Vagina (tissue), 2 donors: ENCODE measurements around the gene ZCCHC9. TPM values are rescaled to one million over a fixed set of nuclear protein-coding genes. Genes with fewer than 3 reads are reported as not detected.

Experiments used
- DNase-seq, 2 donors: peaks; one replicate each; pipeline ENCODE4 v3.0.0-alpha.2; 2017; ENCODE audit errors: extremely low spot score in 2 of 2
- H3K27ac ChIP-seq: fragments of 200-600 bp; sonication (generic); one replicate; pipeline ENCODE4 v1.5.1; 2019
- H3K27me3 ChIP-seq: fragments of 200-600 bp; sonication (generic); one replicate; pipeline ENCODE4 v1.5.1; 2019
- H3K36me3 ChIP-seq, 2 donors: fragments of 200-600 bp; sonication (generic); one replicate each; pipeline ENCODE4 v1.5.1; 2017 to 2019
- H3K4me1 ChIP-seq: fragments of 200-600 bp; sonication (generic); one replicate; pipeline ENCODE4 v1.5.1; 2019
- H3K4me3 ChIP-seq, 2 donors: fragments of 200-600 bp; sonication (generic); 1 replicate in 1 of 2; 2 replicates in 1 of 2; pipeline ENCODE4 v1.5.1; 2016 to 2019
- H3K9me3 ChIP-seq: fragments of 200-600 bp; sonication (generic); one replicate; pipeline ENCODE4 v1.5.1; 2019
- CTCF ChIP-seq, 3 experiments: fragments of 450-650 bp in 2 of 3; fragments of 200-600 bp in 1 of 3; sonication (generic) in 1 of 3; IDR thresholded peaks; one replicate each; pipeline ENCODE4 v1.5.1; 2017 to 2019; ENCODE audit warnings: antibody characterized with exemption in 3 of 3, mild to moderate bottlenecking in 2 of 3, moderate library complexity in 2 of 3
- POLR2A ChIP-seq, 2 donors: fragments of 450-650 bp; IDR thresholded peaks; one replicate each; pipeline ENCODE4 v1.6.1; 2017; ENCODE audit warnings: antibody characterized with exemption in 2 of 2, mild to moderate bottlenecking in 2 of 2, moderate library complexity in 2 of 2
- POLR2AphosphoS5 ChIP-seq, 2 donors: sonication (generic); formaldehyde crosslinking; IDR thresholded peaks; one replicate each; pipeline ENCODE4 v1.9.0; 2017; ENCODE audit warnings: antibody characterized with exemption in 2 of 2, mild to moderate bottlenecking in 2 of 2, low read depth in 1 of 2; ENCODE audit not compliant: insufficient read depth in 1 of 2
- intact Hi-C: fragments of 100-400 bp; cut with DNase I; formaldehyde crosslinking; loops from one replicate; pipeline ENCODE4 v1.15.1; 2023
- total RNA-seq: library from RNA; depleted of rRNA; stranded (reverse); fragments of >200 nt; gene quantifications from one replicate; pipeline ENCODE4 v1.2.3, GENCODE V29; 2016

Gene ZCCHC9
- total RNA-seq, 1 donor from 2014 or later: 16.7 TPM

DNA sequence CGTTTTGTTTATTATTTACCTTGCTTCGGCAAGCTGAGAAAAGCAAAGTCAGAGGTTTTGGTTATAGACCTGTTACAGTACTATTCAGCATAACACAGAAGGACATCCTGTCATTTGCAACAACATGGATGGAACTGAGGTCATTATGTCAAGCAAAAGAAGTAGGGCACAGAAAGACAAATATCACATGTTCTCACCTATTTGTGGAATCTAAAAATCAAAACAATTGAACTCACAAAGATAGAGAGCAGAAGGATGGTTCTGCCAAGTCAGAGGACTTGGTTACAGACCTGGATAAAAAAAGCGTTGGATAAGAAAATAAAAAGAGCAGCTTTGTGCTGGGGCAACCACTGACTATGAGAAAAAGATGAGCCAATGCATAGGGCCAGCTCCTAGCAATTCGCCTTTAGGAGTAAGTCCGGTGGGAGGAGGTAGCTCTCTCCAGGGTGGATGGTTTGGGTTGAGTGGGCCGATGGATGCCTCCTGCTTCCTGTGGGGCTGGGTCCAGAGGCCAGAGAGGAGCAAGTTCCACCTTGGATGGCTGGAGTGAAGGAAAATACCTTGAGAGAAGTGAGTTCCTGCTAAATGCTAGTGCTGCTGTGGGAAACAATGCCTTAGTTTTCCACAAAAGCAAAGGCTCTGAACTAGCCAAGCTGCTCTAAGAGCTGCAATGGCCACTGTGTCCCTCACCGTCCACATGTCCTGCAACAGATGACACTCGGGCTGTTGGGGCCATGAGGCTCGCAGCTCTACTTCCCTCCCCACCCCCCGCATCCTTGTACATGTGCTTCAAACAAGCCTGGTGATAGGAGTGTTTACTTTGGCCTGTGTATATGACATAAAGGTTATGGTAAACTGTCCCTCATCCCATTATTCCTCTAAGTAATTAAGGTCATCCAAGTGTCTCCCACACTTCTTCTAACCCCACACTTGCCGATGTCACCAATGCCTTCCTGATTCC, 54.2 kb downstream of the ZCCHC9 start:
- DNase-seq: no peak
- H3K36me3 ChIP-seq: no peaks in the 10 kb centered on the region
- H3K4me1 ChIP-seq: no peaks in the 10 kb centered on the region
- H3K9me3 ChIP-seq: no peaks in the 10 kb centered on the region
- no peaks in the 10 kb centered on the region for H3K27me3 ChIP-seq
- no peak overlapping the region for H3K27ac ChIP-seq
- H3K4me3 ChIP-seq: no peak overlapping the region
- TF ChIP-seq POLR2A (IDR thresholded peaks at IDR 0.05): no peak
- TF ChIP-seq CTCF (IDR thresholded peaks at IDR 0.05): no peak
- intact Hi-C loops: no loop called here

GRCh38 chr5:81359108-81359507, 57.7 kb downstream of the ZCCHC9 start:
- no peaks in the 10 kb centered on the region for H3K9me3 ChIP-seq
- intact Hi-C loops: no loop called here

DNA sequence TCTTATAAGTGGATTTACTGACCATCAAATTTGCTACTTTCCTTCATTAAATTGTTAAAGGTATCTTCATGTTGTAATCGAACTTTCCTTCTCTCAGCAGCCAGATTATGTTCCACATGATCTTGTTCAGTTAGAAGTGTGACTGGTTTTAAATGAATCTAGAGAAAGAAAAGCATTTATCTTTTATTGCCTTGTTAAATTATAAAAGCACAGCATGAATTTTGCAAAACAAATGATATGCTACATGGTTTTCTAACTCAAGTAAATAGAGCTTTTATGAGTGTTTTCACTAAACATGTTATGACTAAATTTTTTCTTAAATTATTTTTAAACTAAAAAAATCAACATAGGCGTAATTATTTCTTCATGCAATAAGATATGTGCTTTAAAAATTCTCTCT, 58.5 kb downstream of the ZCCHC9 start:
- DNase-seq: no peak
- H3K27me3 ChIP-seq: no peaks in the 10 kb centered on the region
- intact Hi-C loops: no loop called here
- no peaks in the 10 kb centered on the region for H3K4me1 ChIP-seq
- no peak overlapping the region for H3K27ac ChIP-seq
- H3K4me3 ChIP-seq: no peak overlapping the region
- no peaks in the 10 kb centered on the region for H3K36me3 ChIP-seq
- no peak for TF ChIP-seq CTCF (IDR thresholded peaks at IDR 0.05)
- no peak for TF ChIP-seq POLR2AphosphoS5 (IDR thresholded peaks at IDR 0.05; ENCODE audit: insufficient read depth in 1 of 2, low read depth in 1 of 2)
- TF ChIP-seq POLR2A (IDR thresholded peaks at IDR 0.05): no peak
- no peaks in the 10 kb centered on the region for H3K9me3 ChIP-seq

More at GRCh38 chr5:81359108-81359507, 57.7 kb downstream of the ZCCHC9 start:
- Histone ChIP-seq H3K36me3 (no peaks in the 10 kb centered on the region), H3K27ac (no peak overlapping the region), H3K4me1 (no peaks in the 10 kb centered on the region), H3K4me3 (no peak overlapping the region), H3K27me3 (no peaks in the 10 kb centered on the region)
- DNase-seq: no peak
- TF ChIP-seq POLR2A (IDR thresholded peaks at IDR 0.05) (no peak), POLR2AphosphoS5 (IDR thresholded peaks at IDR 0.05; ENCODE audit: insufficient read depth in 1 of 2, low read depth in 1 of 2) (no peak), CTCF (IDR thresholded peaks at IDR 0.05) (no peak)

DNA sequence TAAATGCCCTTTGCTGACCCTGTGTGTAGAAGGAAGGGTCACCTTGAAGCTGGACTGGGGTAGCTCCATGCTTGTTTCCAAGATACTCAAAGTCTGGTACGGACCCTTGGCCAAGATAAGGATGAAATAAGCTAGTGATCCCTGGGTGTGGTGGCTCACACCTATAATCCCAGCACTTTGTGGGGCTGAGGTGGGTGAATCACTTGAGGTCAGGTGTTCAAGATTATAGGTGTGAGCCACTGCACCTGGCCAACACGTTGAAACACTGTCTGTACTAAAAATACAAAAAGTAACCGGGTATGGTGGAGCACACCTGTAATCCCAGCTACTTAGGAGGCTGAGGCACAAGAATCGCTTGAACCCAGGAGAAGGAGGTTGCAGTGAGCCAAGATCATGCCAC, 59.3 kb downstream of the ZCCHC9 start:
- intact Hi-C loops: no loop called here
- H3K27me3 ChIP-seq: no peaks in the 10 kb centered on the region
- no peak overlapping the region for H3K4me3 ChIP-seq
- no peak for TF ChIP-seq POLR2A (IDR thresholded peaks at IDR 0.05)
- no peak for TF ChIP-seq POLR2AphosphoS5 (IDR thresholded peaks at IDR 0.05; ENCODE audit: insufficient read depth in 1 of 2, low read depth in 1 of 2)
- TF ChIP-seq CTCF (IDR thresholded peaks at IDR 0.05): no peak
- no peaks in the 10 kb centered on the region for H3K4me1 ChIP-seq
- no peak overlapping the region for H3K27ac ChIP-seq
- no peak for DNase-seq
- no peaks in the 10 kb centered on the region for H3K36me3 ChIP-seq
- H3K9me3 ChIP-seq: no peaks in the 10 kb centered on the region

DNA sequence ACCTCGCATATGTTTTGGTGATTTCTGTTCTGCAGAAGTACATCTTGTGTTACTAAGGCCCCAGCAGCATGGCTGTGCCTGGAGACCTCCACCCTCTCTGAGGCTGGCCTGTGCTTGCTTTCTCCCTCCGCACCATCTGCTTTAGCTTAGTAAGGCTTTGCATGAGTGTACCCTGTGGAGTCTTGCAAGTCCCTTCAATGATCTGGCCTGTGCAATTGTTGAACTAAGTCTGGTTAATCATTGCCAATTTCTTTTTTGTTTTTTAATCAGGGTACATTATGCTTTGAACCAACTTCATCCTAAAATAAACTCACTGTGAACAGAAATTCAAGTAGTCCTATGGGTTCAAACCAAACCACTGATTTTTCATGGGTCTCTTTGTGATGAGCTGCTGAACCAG, 60.2 kb downstream of the ZCCHC9 start:
- no peaks in the 10 kb centered on the region for H3K9me3 ChIP-seq
- no peak for TF ChIP-seq CTCF (IDR thresholded peaks at IDR 0.05)
- TF ChIP-seq POLR2A (IDR thresholded peaks at IDR 0.05): no peak
- no peak for TF ChIP-seq POLR2AphosphoS5 (IDR thresholded peaks at IDR 0.05; ENCODE audit: insufficient read depth in 1 of 2, low read depth in 1 of 2)

More for the DNA sequence above, 60.2 kb downstream of the ZCCHC9 start:
- no peak overlapping the region for H3K27ac ChIP-seq
- H3K36me3 ChIP-seq: no peaks in the 10 kb centered on the region
- no peaks in the 10 kb centered on the region for H3K4me1 ChIP-seq
- intact Hi-C loops: no loop called here
- no peaks in the 10 kb centered on the region for H3K27me3 ChIP-seq
- DNase-seq: no peak
- H3K4me3 ChIP-seq: no peak overlapping the region
